ENCODE measurements around the gene PFN2. TPM values are rescaled to one million over a fixed set of nuclear protein-coding genes. Genes with fewer than 3 reads are reported as not detected.

PFN2 gene, protein sequence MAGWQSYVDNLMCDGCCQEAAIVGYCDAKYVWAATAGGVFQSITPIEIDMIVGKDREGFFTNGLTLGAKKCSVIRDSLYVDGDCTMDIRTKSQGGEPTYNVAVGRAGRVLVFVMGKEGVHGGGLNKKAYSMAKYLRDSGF
- polyA plus RNA-seq (2013, experiment 1 of 2) = 205 TPM
- polyA plus RNA-seq (2013, experiment 2 of 2) = 255 TPM

DNA sequence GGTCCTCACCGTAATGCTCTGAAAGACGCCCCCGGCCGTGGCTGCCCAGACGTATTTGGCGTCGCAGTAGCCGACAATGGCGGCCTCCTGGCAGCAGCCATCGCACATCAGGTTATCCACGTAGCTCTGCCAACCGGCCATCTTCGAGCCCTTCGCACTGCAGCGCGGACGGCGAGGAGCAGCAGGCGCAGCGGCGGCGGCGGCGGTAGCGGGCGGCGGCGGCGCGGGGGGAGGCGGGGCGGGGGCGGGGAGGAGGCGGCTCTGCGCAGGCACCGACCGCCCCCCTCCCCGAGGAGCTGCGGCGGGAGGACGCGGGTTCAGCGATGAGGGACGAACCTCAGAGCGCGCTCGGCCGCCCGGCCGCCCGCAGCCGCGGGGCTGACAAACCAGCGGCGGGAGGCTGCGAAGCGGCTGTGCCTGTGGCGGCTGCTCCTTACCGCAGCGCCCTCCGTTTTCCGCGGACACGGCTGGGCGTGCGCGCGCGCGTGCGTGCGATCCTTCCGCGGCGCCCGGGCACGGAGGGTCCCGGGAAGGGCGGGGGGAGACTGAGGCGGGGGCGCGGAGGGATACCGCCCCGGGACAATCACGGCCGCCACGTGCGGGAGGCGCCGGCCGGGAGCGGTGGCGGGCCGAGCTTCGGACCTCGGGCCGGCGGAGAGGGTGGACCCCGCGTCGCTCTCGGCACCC, at the start of gene PFN2:
TSS of gene PFN2 (minus strand) at position 180 of the 687 bp plus-strand sequence. CDS start at position 141, 39 bp downstream.
- peak within 1 kb of the TSS; percentile 82 for H3K4me3 ChIP-seq (ENCODE audit: low read length)
- H3K4me1 ChIP-seq (ENCODE audit: insufficient read depth, low read length) = peaks cover 41% of the 10 kb centered on the region
- under 1% methylated on average over 102 of the region's 102 CpGs for WGBS
- H3K9me3 ChIP-seq (ENCODE audit: insufficient read depth, low read depth, low read length) = no peaks in the 10 kb centered on the region
- H3K9ac ChIP-seq (ENCODE audit: low read depth, low read length) = peak within 1 kb of the TSS; percentile 97
- peaks cover 26% of the 10 kb centered on the region for H3K36me3 ChIP-seq (ENCODE audit: insufficient read depth, low read length)
- H3K27me3 ChIP-seq (ENCODE audit: insufficient read depth, low read length) = no peaks in the 10 kb centered on the region
- H3K27ac ChIP-seq (ENCODE audit: low read depth, low read length) = peak within 1 kb of the TSS; percentile 96

GRCh38 chr3:150015901-150016300, 45.2 kb upstream of the PFN2 start:
- no peaks in the 10 kb centered on the region for H3K4me1 ChIP-seq (ENCODE audit: insufficient read depth, low read length)
- H3K9me3 ChIP-seq (ENCODE audit: insufficient read depth, low read depth, low read length) = no peaks in the 10 kb centered on the region
- H3K4me3 ChIP-seq (ENCODE audit: low read length) = no peak overlapping the region
- H3K9ac ChIP-seq (ENCODE audit: low read depth, low read length) = no peak overlapping the region
- no peaks in the 10 kb centered on the region for H3K27me3 ChIP-seq (ENCODE audit: insufficient read depth, low read length)
- no peaks in the 10 kb centered on the region for H3K36me3 ChIP-seq (ENCODE audit: insufficient read depth, low read length)
- no peak overlapping the region for H3K27ac ChIP-seq (ENCODE audit: low read depth, low read length)
- 82% methylated on average over 2 of the region's 2 CpGs for WGBS

DNA sequence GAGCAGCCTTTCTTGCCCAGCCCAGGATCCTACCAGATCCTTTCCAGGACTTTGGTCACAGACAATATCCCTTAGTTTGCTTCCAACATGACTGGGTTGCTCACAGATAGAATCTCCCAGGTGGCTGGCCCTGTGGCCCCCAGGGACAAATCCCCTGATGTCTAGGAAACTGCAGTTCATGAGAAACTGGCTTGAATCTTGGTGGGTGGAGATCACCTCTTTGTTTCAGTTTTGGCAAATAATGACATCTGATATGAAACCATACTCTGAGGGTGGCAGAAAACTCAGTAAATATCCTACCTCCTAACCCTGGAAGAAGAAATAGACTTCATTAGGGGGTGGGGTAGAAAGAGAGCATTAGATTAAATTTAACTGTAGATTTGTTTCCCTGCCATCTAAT, 44.1 kb upstream of the PFN2 start:
- H3K4me3 ChIP-seq (ENCODE audit: low read length) = no peak overlapping the region
- no peaks in the 10 kb centered on the region for H3K27me3 ChIP-seq (ENCODE audit: insufficient read depth, low read length)
- no peaks in the 10 kb centered on the region for H3K36me3 ChIP-seq (ENCODE audit: insufficient read depth, low read length)
- H3K9ac ChIP-seq (ENCODE audit: low read depth, low read length) = no peak overlapping the region
- no peaks in the 10 kb centered on the region for H3K4me1 ChIP-seq (ENCODE audit: insufficient read depth, low read length)
- no peaks in the 10 kb centered on the region for H3K9me3 ChIP-seq (ENCODE audit: insufficient read depth, low read depth, low read length)
- no peak overlapping the region for H3K27ac ChIP-seq (ENCODE audit: low read depth, low read length)

DNA sequence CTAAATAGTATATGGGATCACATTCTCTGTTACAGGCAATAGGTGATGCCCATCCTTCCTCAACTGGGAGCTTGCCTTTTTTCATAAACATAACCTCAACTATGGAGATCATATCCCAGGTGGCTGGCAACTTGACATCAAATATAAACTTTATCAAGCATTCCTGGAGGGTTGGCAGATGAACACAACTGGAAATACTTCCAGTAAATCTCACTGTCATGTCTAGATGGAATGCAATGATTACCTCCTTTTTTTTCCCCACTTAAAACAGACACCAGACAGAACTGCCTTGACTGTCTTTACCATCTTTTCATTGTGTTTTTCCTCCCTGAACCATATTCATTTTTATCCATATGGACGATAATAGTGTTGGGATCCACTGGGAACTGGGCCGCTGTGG, 43.1 kb upstream of the PFN2 start:
- Histone ChIP-seq H3K27ac (ENCODE audit: low read depth, low read length) (no peak overlapping the region), H3K9me3 (ENCODE audit: insufficient read depth, low read depth, low read length) (no peaks in the 10 kb centered on the region), H3K9ac (ENCODE audit: low read depth, low read length) (no peak overlapping the region), H3K27me3 (ENCODE audit: insufficient read depth, low read length) (no peaks in the 10 kb centered on the region), H3K36me3 (ENCODE audit: insufficient read depth, low read length) (no peaks in the 10 kb centered on the region), H3K4me1 (ENCODE audit: insufficient read depth, low read length) (no peaks in the 10 kb centered on the region), H3K4me3 (ENCODE audit: low read length) (no peak overlapping the region)
- 95% methylated on average over 2 of the region's 2 CpGs for WGBS

- no peaks in the 10 kb centered on the region for H3K4me1 ChIP-seq (ENCODE audit: insufficient read depth, low read length)
- H3K9me3 ChIP-seq (ENCODE audit: insufficient read depth, low read depth, low read length) = no peaks in the 10 kb centered on the region
- H3K36me3 ChIP-seq (ENCODE audit: insufficient read depth, low read length) = no peaks in the 10 kb centered on the region
- H3K9ac ChIP-seq (ENCODE audit: low read depth, low read length) = no peak overlapping the region
- no peak overlapping the region for H3K4me3 ChIP-seq (ENCODE audit: low read length)
- no peak overlapping the region for H3K27ac ChIP-seq (ENCODE audit: low read depth, low read length)
- H3K27me3 ChIP-seq (ENCODE audit: insufficient read depth, low read length) = no peaks in the 10 kb centered on the region
These were observed 36.1 kb upstream of the PFN2 start for GRCh38 chr3:150006794-150007193.

DNA sequence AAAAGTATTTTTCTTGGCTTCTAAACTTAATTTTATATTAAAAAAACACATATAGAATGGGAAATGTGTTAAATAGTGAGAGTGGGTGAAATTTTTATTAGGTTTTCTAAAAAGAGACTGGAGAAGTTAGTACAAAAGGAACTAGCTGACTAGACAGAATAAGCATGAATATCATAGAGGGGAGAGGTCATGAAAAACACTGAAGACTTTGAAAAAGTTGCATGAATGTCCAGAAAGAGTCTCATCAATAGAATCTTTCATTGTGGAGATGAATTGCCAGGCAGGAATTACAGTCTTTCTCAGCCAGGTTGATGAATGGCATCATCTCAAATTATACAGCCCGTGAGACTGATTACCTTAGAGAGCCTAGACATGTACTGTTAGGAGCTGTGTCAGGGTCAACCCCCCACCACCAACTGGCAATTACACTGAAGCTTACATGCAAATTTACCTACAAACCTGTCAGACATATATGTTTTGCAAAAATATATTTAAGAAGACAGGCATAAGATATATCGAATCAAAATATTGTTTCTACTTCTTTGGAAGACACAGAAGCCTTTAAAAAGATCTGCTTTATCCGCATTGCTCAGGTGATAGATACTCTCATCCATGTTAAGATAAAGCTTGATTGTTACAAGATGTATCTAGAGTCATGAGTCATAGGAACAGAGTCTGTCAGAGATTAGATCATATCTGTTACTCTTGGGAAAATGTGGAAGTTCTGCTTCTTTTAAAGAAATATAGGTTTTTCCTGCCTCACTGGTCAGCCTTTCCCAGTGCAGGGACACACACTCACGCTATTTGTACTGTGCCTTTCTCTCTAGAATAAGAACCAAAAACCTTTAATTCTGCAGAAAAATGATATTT, 34.8 kb upstream of the PFN2 start:
- 94% methylated on average over 4 of the region's 4 CpGs for WGBS
- H3K4me1 ChIP-seq (ENCODE audit: insufficient read depth, low read length) = no peaks in the 10 kb centered on the region
- H3K9me3 ChIP-seq (ENCODE audit: insufficient read depth, low read depth, low read length) = no peaks in the 10 kb centered on the region
- H3K27me3 ChIP-seq (ENCODE audit: insufficient read depth, low read length) = no peaks in the 10 kb centered on the region
- H3K27ac ChIP-seq (ENCODE audit: low read depth, low read length) = no peak overlapping the region
- no peak overlapping the region for H3K9ac ChIP-seq (ENCODE audit: low read depth, low read length)
- no peak overlapping the region for H3K4me3 ChIP-seq (ENCODE audit: low read length)
- H3K36me3 ChIP-seq (ENCODE audit: insufficient read depth, low read length) = no peaks in the 10 kb centered on the region

- Histone ChIP-seq H3K27ac (ENCODE audit: low read depth, low read length) (no peak overlapping the region), H3K9ac (ENCODE audit: low read depth, low read length) (no peak overlapping the region), H3K4me3 (ENCODE audit: low read length) (no peak overlapping the region), H3K27me3 (ENCODE audit: insufficient read depth, low read length) (no peaks in the 10 kb centered on the region), H3K36me3 (ENCODE audit: insufficient read depth, low read length) (no peaks in the 10 kb centered on the region), H3K4me1 (ENCODE audit: insufficient read depth, low read length) (no peaks in the 10 kb centered on the region), H3K9me3 (ENCODE audit: insufficient read depth, low read depth, low read length) (no peaks in the 10 kb centered on the region)
These were observed 29.9 kb upstream of the PFN2 start for GRCh38 chr3:150000641-150001040.

GRCh38 chr3:149999421-149999820, 28.7 kb upstream of the PFN2 start:
- Histone ChIP-seq H3K4me3 (ENCODE audit: low read length) (no peak overlapping the region), H3K27ac (ENCODE audit: low read depth, low read length) (no peak overlapping the region), H3K36me3 (ENCODE audit: insufficient read depth, low read length) (no peaks in the 10 kb centered on the region), H3K9ac (ENCODE audit: low read depth, low read length) (no peak overlapping the region), H3K4me1 (ENCODE audit: insufficient read depth, low read length) (no peaks in the 10 kb centered on the region), H3K27me3 (ENCODE audit: insufficient read depth, low read length) (no peaks in the 10 kb centered on the region), H3K9me3 (ENCODE audit: insufficient read depth, low read depth, low read length) (peaks cover 10% of the 10 kb centered on the region; the same call in 1 of the 2 replicates)
- 94% methylated on average over 3 of the region's 4 CpGs for WGBS

GRCh38 chr3:149998946-149999345, 28.3 kb upstream of the PFN2 start:
- H3K27me3 ChIP-seq (ENCODE audit: insufficient read depth, low read length) = no peaks in the 10 kb centered on the region
- no peak overlapping the region for H3K27ac ChIP-seq (ENCODE audit: low read depth, low read length)
- H3K9ac ChIP-seq (ENCODE audit: low read depth, low read length) = no peak overlapping the region
- no peak overlapping the region for H3K4me3 ChIP-seq (ENCODE audit: low read length)
- H3K4me1 ChIP-seq (ENCODE audit: insufficient read depth, low read length) = no peaks in the 10 kb centered on the region
- WGBS = 100% methylated on average over 1 of the region's 1 CpG
- H3K9me3 ChIP-seq (ENCODE audit: insufficient read depth, low read depth, low read length) = peaks cover 12% of the 10 kb centered on the region; the same call in 1 of the 2 replicates
- no peaks in the 10 kb centered on the region for H3K36me3 ChIP-seq (ENCODE audit: insufficient read depth, low read length)

GRCh38 chr3:149992416-149993058, 21.8 kb upstream of the PFN2 start:
- H3K4me1 ChIP-seq (ENCODE audit: insufficient read depth, low read length) = peaks cover 13% of the 10 kb centered on the region
- WGBS = 96% methylated on average over 4 of the region's 4 CpGs
- no peak overlapping the region for H3K27ac ChIP-seq (ENCODE audit: low read depth, low read length)

More at GRCh38 chr3:149992416-149993058, 21.8 kb upstream of the PFN2 start:
- Histone ChIP-seq H3K36me3 (ENCODE audit: insufficient read depth, low read length) (no peaks in the 10 kb centered on the region), H3K27me3 (ENCODE audit: insufficient read depth, low read length) (no peaks in the 10 kb centered on the region), H3K9ac (ENCODE audit: low read depth, low read length) (no peak overlapping the region), H3K4me3 (ENCODE audit: low read length) (no peak overlapping the region), H3K9me3 (ENCODE audit: insufficient read depth, low read depth, low read length) (peaks cover 15% of the 10 kb centered on the region; the same call in 1 of the 2 replicates)

Data from HUES64 (cell line).